NCI-H524 (cell line): ENCODE results near the gene TMEM132E.

Source experiments
- DNase-seq, 2 experiments: peaks; one replicate each; lab custom pipeline; 2025; lab: John Stamatoyannopoulos, UW

TMEM132E gene

GRCh38 chr17:34665819-34666763 lies 86.7 kb downstream of the TMEM132E start:
- DNase-seq, result peak; percentile 14 to 22

GRCh38 chr17:34667656-34668055 lies 88.3 kb downstream of the TMEM132E start:
- DNase-seq, result no peak

GRCh38 chr17:34668206-34668605 lies 88.8 kb downstream of the TMEM132E start:
- no peak for DNase-seq

- DNase-seq, result no peak
Measured at GRCh38 chr17:34669511-34669910, 90.1 kb downstream of the TMEM132E start.

- no peak for DNase-seq
Measured at GRCh38 chr17:34670618-34671017, 91.2 kb downstream of the TMEM132E start.

- no peak for DNase-seq
Measured at GRCh38 chr17:34671191-34671590, 91.8 kb downstream of the TMEM132E start.

GRCh38 chr17:34672176-34672785 lies 92.9 kb downstream of the TMEM132E start:
- no peak for DNase-seq

- DNase-seq, result no peak
Measured at GRCh38 chr17:34673516-34673915, 94.1 kb downstream of the TMEM132E start.

- DNase-seq, result no peak
Measured at GRCh38 chr17:34673995-34674890, 94.9 kb downstream of the TMEM132E start.

GRCh38 chr17:34675143-34675542 lies 95.8 kb downstream of the TMEM132E start:
- DNase-seq, result no peak

GRCh38 chr17:34675605-34676004 lies 96.2 kb downstream of the TMEM132E start:
- no peak for DNase-seq

- no peak for DNase-seq
Measured at GRCh38 chr17:34680151-34680550, 100.8 kb downstream of the TMEM132E start.

- DNase-seq, result no peak
Measured at GRCh38 chr17:34682305-34682704, 102.9 kb downstream of the TMEM132E start.

- DNase-seq, result no peak
Measured at GRCh38 chr17:34683390-34683789, 104.0 kb downstream of the TMEM132E start.
